HepG2 (cell line): ENCODE data around the gene MOB4. TPM values are rescaled to one million over a fixed set of nuclear protein-coding genes. Genes with fewer than 3 reads are reported as not detected.

Experiments
- ATAC-seq: fragments of 200-7000 bp; cut with Tn5 transposase; 3 replicates; pipeline ENCODE4 v1.9.1; 2020; ENCODE audit warnings: mild to moderate bottlenecking, moderate library complexity
- BruUV-seq: library from RNA; stranded (reverse); fragments of 400-500 nt; replicated peaks from 2 replicates; lab custom pipeline; 2021; lab: Mats Ljungman, UMichigan
- CTCF ChIA-PET: fragments of 300-600 bp; formaldehyde crosslinking; extraction: SDS; loops from one replicate; lab custom pipeline; 2021; ENCODE audit warnings: low total read pairs, inconsistent platforms, low intra/inter-chr PET ratio; lab: Yijun Ruan, JAX
- POLR2A ChIA-PET: fragments of 350-600 bp; sonication (Branson Sonifier 250); formaldehyde crosslinking; loops from one replicate; lab custom pipeline; 2020; ENCODE audit warnings: antibody characterized with exemption, inconsistent platforms; lab: Yijun Ruan, JAX
- DNase-seq: peaks from one replicate; pipeline ENCODE4 v3.0.0-alpha.2; 2015; ENCODE audit warnings: low spot score
- FAIRE-seq: peaks from 3 replicates; lab custom pipeline; 2011; peaks lifted over from hg19 to GRCh38; lab: Jason Lieb, UNC
- H2AFZ ChIP-seq: one replicate; pipeline ENCODE4 v1.6.1; 2011; ENCODE audit warnings: low read length, inconsistent platforms
- H3K27ac ChIP-seq: fragments of 300-600 bp; 3 replicates; pipeline ENCODE4 v1.8.0; 2011; ENCODE audit warnings: mixed run types, mild to moderate bottlenecking, mixed read lengths, low read length, inconsistent platforms; ENCODE audit not compliant: insufficient read depth; ENCODE audit errors: extremely low read length
- H3K27me3 ChIP-seq, 2 experiments: fragments of 200-600 bp in 1 of 2; 2 replicates in 1 of 2; 3 replicates in 1 of 2; pipeline versions ENCODE4 v1.6.0 to v1.8.0; 2011; ENCODE audit warnings: low read length in 2 of 2, mild to moderate bottlenecking in 2 of 2, moderate library complexity in 2 of 2, inconsistent platforms in 1 of 2; ENCODE audit not compliant: insufficient read depth in 2 of 2, control insufficient read depth in 1 of 2
- H3K36me3 ChIP-seq, 2 experiments: fragments of 200-600 bp in 1 of 2; replicated peaks in 1 of 2; 2 replicates in 1 of 2; 3 replicates in 1 of 2; pipeline versions ENCODE4 v1.5.1 to v1.8.0; 2011; ENCODE audit warnings: low read length in 2 of 2, inconsistent platforms in 1 of 2; ENCODE audit not compliant: insufficient read depth in 2 of 2, control insufficient read depth in 1 of 2
- H3K4me1 ChIP-seq: 2 replicates; pipeline ENCODE4 v1.5.1; 2012; ENCODE audit warnings: low read length, inconsistent platforms; ENCODE audit not compliant: insufficient read depth
- H3K4me2 ChIP-seq: 2 replicates; pipeline ENCODE4 v1.6.0; 2011; ENCODE audit warnings: low read depth, low read length, inconsistent platforms
- H3K4me3 ChIP-seq, 3 experiments: fragments of 200-600 bp in 1 of 3; sonication (generic), shearing (Covaris generic) in 1 of 3; replicated peaks in 1 of 3; 2 replicates each; pipeline ENCODE4 v1.5.1; 2011 to 2016; ENCODE audit warnings: low read length in 3 of 3, inconsistent platforms in 2 of 3, low read depth in 2 of 3, mild to moderate bottlenecking in 2 of 3, control low read depth in 1 of 3, mixed read lengths in 1 of 3; ENCODE audit not compliant: insufficient read depth in 1 of 3
- H3K79me2 ChIP-seq: one replicate; pipeline ENCODE4 v1.6.1; 2011; ENCODE audit warnings: low read length, inconsistent platforms; ENCODE audit not compliant: insufficient read depth
- H3K9ac ChIP-seq: 2 replicates; pipeline ENCODE4 v1.6.0; 2011; ENCODE audit warnings: mild to moderate bottlenecking, low read depth, low read length, inconsistent platforms; ENCODE audit not compliant: insufficient read depth
- H3K9me3 ChIP-seq: 2 replicates; pipeline ENCODE4 v1.5.1; 2012; ENCODE audit warnings: mild to moderate bottlenecking, low read length
- H4K20me1 ChIP-seq: 2 replicates; pipeline ENCODE4 v1.6.0; 2011; ENCODE audit warnings: inconsistent platforms, mild to moderate bottlenecking, low read length, moderate library complexity; ENCODE audit not compliant: insufficient read depth
- AGO1 ChIP-seq: fragments of 200-400 bp; formaldehyde crosslinking; IDR thresholded peaks from 2 replicates; pipeline ENCODE4 v1.6.1; 2017; ENCODE audit warnings: mild to moderate bottlenecking, low read depth, low read length, moderate library complexity; ENCODE audit not compliant: poor library complexity, severe bottlenecking
- CBX5 ChIP-seq: sonication (generic); formaldehyde crosslinking; IDR thresholded peaks from 2 replicates; pipeline ENCODE4 v1.4.0; 2020; ENCODE audit warnings: missing genetic modification reagents, borderline replicate concordance
- GMEB2 ChIP-seq: IDR thresholded peaks from 2 replicates; pipeline ENCODE4 v1.6.1; 2016; ENCODE audit warnings: missing biosample characterization, missing genetic modification reagents, low read depth
- GTF2F1 ChIP-seq: fragments of 150-350 bp; IDR thresholded peaks from 2 replicates; pipeline ENCODE4 v1.6.1; 2014; ENCODE audit warnings: low read length
- HOXA7 ChIP-seq: sonication (generic); formaldehyde crosslinking; IDR thresholded peaks from 2 replicates; pipeline ENCODE4 v1.8.1; 2022; ENCODE audit warnings: mild to moderate bottlenecking, missing genetic modification reagents, moderate library complexity
- KLF12 ChIP-seq: sonication (generic); formaldehyde crosslinking; IDR thresholded peaks from 2 replicates; pipeline ENCODE4 v1.4.0; 2020; ENCODE audit warnings: missing genetic modification reagents, borderline replicate concordance
- MBD4 ChIP-seq: IDR thresholded peaks from 2 replicates; pipeline ENCODE4 v1.6.1; 2012; ENCODE audit warnings: low read length, inconsistent platforms, borderline replicate concordance
- RBFOX2 ChIP-seq: fragments of 200-400 bp; formaldehyde crosslinking; IDR thresholded peaks from 2 replicates; pipeline ENCODE4 v1.6.1; 2017; ENCODE audit warnings: low read depth, mild to moderate bottlenecking, low read length
- SP5 ChIP-seq: IDR thresholded peaks from 2 replicates; pipeline ENCODE4 v1.6.1; 2016; ENCODE audit warnings: low read depth, borderline replicate concordance
- SRSF9 ChIP-seq: fragments of 200-400 bp; formaldehyde crosslinking; IDR thresholded peaks from 2 replicates; pipeline ENCODE4 v1.6.1; 2018; ENCODE audit warnings: borderline replicate concordance, mild to moderate bottlenecking, low read depth, low read length; ENCODE audit not compliant: insufficient read depth, poor library complexity, severe bottlenecking
- ZNF768 ChIP-seq: sonication (generic); formaldehyde crosslinking; IDR thresholded peaks from 2 replicates; pipeline ENCODE4 v1.4.0; 2020; ENCODE audit warnings: missing genetic modification reagents
- ZSCAN25 ChIP-seq: sonication (generic); formaldehyde crosslinking; IDR thresholded peaks from 2 replicates; pipeline ENCODE4 v1.8.0; 2022; ENCODE audit warnings: mild to moderate bottlenecking, missing genetic modification reagents
- ZSCAN9 ChIP-seq: IDR thresholded peaks from 2 replicates; pipeline ENCODE4 v1.6.1; 2016; ENCODE audit warnings: borderline replicate concordance
- WGBS: methylation state at CpG from one replicate; pipeline ENCODE4 v1.1.6; 2017; ENCODE audit warnings: low lambda C conversion rate; 5-methylcytosine and 5-hydroxymethylcytosine counted together
- in situ Hi-C: cut with HindIII; loops from 2 replicates; pipeline ENCODE4 v1.10.0; 2017; ENCODE audit warnings: low pct_unique_long_range_greater_than_20kb; ENCODE audit not compliant: extremely low pct_ligation_motif_present
- intact Hi-C: fragments of 100-400 bp; cut with micrococcal nuclease; formaldehyde crosslinking; loops from one replicate; pipeline ENCODE4 v1.10.0; 2022; ENCODE audit not compliant: unreplicated experiment
- polyA plus RNA-seq, 8 experiments: library from polyadenylated mRNA; depleted of rRNA in 3 of 8; stranded (reverse) in 7 of 8; unstranded in 1 of 8; fragments of >200 nt; fragmentation: Illumina TruSeq in 4 of 8; extraction: Trizol in 4 of 8; gene quantifications; 2 replicates each; pipeline versions ENCODE4 v1.2.1 to v1.2.3, GENCODE V29; 2011 to 2016; ENCODE audit warnings: low read depth in 4 of 8, missing spikeins in 1 of 8, mixed read lengths in 1 of 8; ENCODE audit not compliant: insufficient read depth in 1 of 8
- total RNA-seq, 5 experiments: library from RNA; depleted of rRNA; stranded (reverse); fragments of >200 nt; fragmentation: Illumina TruSeq; extraction: Trizol; gene quantifications; 2 replicates each; pipeline ENCODE4 v1.2.3, GENCODE V29; 2016; ENCODE audit warnings: low read depth in 1 of 5

The MOB4 gene
- total and polyA plus RNA-seq, 2 of the 13 experiments (the other 11 are each of a cell fraction or from before 2014, with no cell fraction given), result 35.7 to 38.6 TPM

GRCh38 chr2:197502201-197502600, 13.7 kb upstream of the MOB4 start (continued):
- TF ChIP-seq GMEB2, result no peak
- TF ChIP-seq SRSF9, result no peak
- no peak for TF ChIP-seq KLF12 (CRISPR knock-in tag)
- TF ChIP-seq SP5 (CRISPR knock-in tag), result no peak
- TF ChIP-seq ZSCAN9, result 0 out of 2 replicates have a peak, but pooled peaks have one; percentile 27
- TF ChIP-seq HOXA7 (CRISPR knock-in tag), result no peak
- TF ChIP-seq CBX5 (CRISPR knock-in tag), result no peak
- no peak for TF ChIP-seq ZNF768 (CRISPR knock-in tag)
- TF ChIP-seq ZSCAN25 (CRISPR knock-in tag), result no peak
- TF ChIP-seq, all 625 proteins: peak for 7

GRCh38 chr2:197502685-197503084, 13.2 kb upstream of the MOB4 start:
- H3K27me3 ChIP-seq, result no peaks in the 10 kb centered on the region; a peak in 1 of 5 replicates
- peak overlapping the region; percentile 96 for H3K27ac ChIP-seq
- WGBS, result 60% methylated on average over 4 of the region's 4 CpGs
- POLR2A ChIA-PET, result interaction anchor here (1.1 to 5.8 kb wide), 5 partner anchors 12 to 74 kb away, joined by 3 to 264 read pairs (median 143); partner anchors contain the start of genes COQ10B, MOB4 and SF3B1
- no peak overlapping the region for H2AFZ ChIP-seq
- TF ChIP-seq GTF2F1 (no peak), AGO1 (peak; percentile 52), MBD4 (peak; percentile 35; the same call in 1 of the 2 replicates), RBFOX2 (peak; percentile 60; the same call in 1 of the 2 replicates)
- TF ChIP-seq, all 625 proteins: peak for 3
- Histone ChIP-seq H3K36me3 (peaks cover 10 to 32% of the 10 kb centered on the region in 2 experiments), H4K20me1 (peaks cover 30% of the 10 kb centered on the region), H3K79me2 (peaks cover 66% of the 10 kb centered on the region), H3K4me3 (peak overlapping the region in 2 of 3 experiments; percentile 87 to 99; a peak in 4 of 6 replicates), H3K9ac (peak overlapping the region; percentile 99), H3K9me3 (no peaks in the 10 kb centered on the region), H3K4me1 (peaks cover 31% of the 10 kb centered on the region), H3K4me2 (peak overlapping the region; percentile 73)
- no TSS peak for BruUV-seq
- FAIRE-seq, result no peak
- ATAC-seq, result no peak
- CTCF ChIA-PET, result no interaction called here
- in situ Hi-C loops (no loop called here), intact Hi-C loops (loop anchor here (5.0 kb wide), 1 partner anchor 35 kb away; no protein-coding TSS in a partner anchor)
- DNase-seq, result no peak
